T-helper 2 cell (primary cell): ENCODE measurements around the gene FRMD4B.
A peak's percentile ranks its signal among the peaks of the same experiment; 100 is the strongest.
"Not testable (repeated sequence)": the region's sequence is repeated elsewhere in the genome, so short reads cannot be mapped to it uniquely, and the experiment has no call there.

Source experiments
- DNase-seq, 5 experiments: peaks; one replicate each; pipeline versions ENCODE4 v3.0.0 to v3.0.0-alpha.2; 2012 to 2022

Gene FRMD4B

GRCh38 chr3:69359916-69360315 lies 26.0 kb downstream of the FRMD4B start:
- no peak for DNase-seq

- DNase-seq: no peak
Observed at GRCh38 chr3:69359339-69359893, 26.5 kb downstream of the FRMD4B start.

- DNase-seq: no peak
Observed at GRCh38 chr3:69357196-69357595, 28.7 kb downstream of the FRMD4B start.

GRCh38 chr3:69354948-69355347 lies 30.9 kb downstream of the FRMD4B start:
- DNase-seq: peak in 1 of 5 experiments; percentile 27

- DNase-seq: peak in 1 of 5 experiments; percentile 52
Observed at GRCh38 chr3:69353503-69353902, 32.4 kb downstream of the FRMD4B start.

GRCh38 chr3:69353088-69353478 lies 32.8 kb downstream of the FRMD4B start:
- no peak for DNase-seq

- no peak for DNase-seq
Observed at GRCh38 chr3:69352305-69353087, 33.4 kb downstream of the FRMD4B start.

GRCh38 chr3:69343875-69344274 lies 42.0 kb downstream of the FRMD4B start:
- DNase-seq: no peak

GRCh38 chr3:69342074-69342473 lies 43.8 kb downstream of the FRMD4B start:
- DNase-seq: no peak

GRCh38 chr3:69339760-69340159 lies 46.1 kb downstream of the FRMD4B start:
- DNase-seq: no peak

GRCh38 chr3:69338911-69339310 lies 47.0 kb downstream of the FRMD4B start:
- no peak for DNase-seq

- no peak for DNase-seq
Observed at GRCh38 chr3:69332934-69333333, 53.0 kb downstream of the FRMD4B start.

- no peak for DNase-seq
Observed at GRCh38 chr3:69330891-69331400, 54.9 kb downstream of the FRMD4B start.

GRCh38 chr3:69329892-69330291 lies 56.0 kb downstream of the FRMD4B start:
- DNase-seq: no peak

GRCh38 chr3:69328963-69329302 lies 57.0 kb downstream of the FRMD4B start:
- DNase-seq: no peak

GRCh38 chr3:69328103-69328962 lies 57.6 kb downstream of the FRMD4B start:
- DNase-seq: peak in 1 of 5 experiments; percentile 10

GRCh38 chr3:69326855-69327300 lies 59.0 kb downstream of the FRMD4B start:
- DNase-seq: peak in 3 of 5 experiments; percentile 7 to 92 (median 43)

GRCh38 chr3:69325151-69325550 lies 60.7 kb downstream of the FRMD4B start:
- no peak for DNase-seq

GRCh38 chr3:69324362-69325025 lies 61.4 kb downstream of the FRMD4B start:
- DNase-seq: peak in 1 of 5 experiments; percentile 61

GRCh38 chr3:69323941-69324340 lies 61.9 kb downstream of the FRMD4B start:
- DNase-seq: no peak

GRCh38 chr3:69322512-69322911 lies 63.4 kb downstream of the FRMD4B start:
- DNase-seq: not testable (repeated sequence)

GRCh38 chr3:69322158-69322509 lies 63.8 kb downstream of the FRMD4B start:
- DNase-seq: no peak
